Hematopoietic multipotent progenitor cell treated with erythropoietin and hydrocortisone succinate and interleukin-3 and kit ligand, for 17 days (in vitro differentiated cells): ENCODE measurements around the gene PYGB.
"Not testable (repeated sequence)": the region's sequence is repeated elsewhere in the genome, so short reads cannot be mapped to it uniquely, and the experiment has no call there.

Source experiments
- DNase-seq: peaks from one replicate; pipeline ENCODE4 v3.0.0-alpha.2; 2015; ENCODE audit warnings: low spot score

PYGB gene

GRCh38 chr20:25230166-25230831 is 17.6 kb upstream of the PYGB start:
- DNase-seq: no peak

- DNase-seq: no peak
Measured at GRCh38 chr20:25233016-25233772, 14.7 kb upstream of the PYGB start.

- not testable (repeated sequence) for DNase-seq
Measured at GRCh38 chr20:25234009-25234849, 13.7 kb upstream of the PYGB start.

GRCh38 chr20:25236450-25237304 is 11.2 kb upstream of the PYGB start:
- DNase-seq: no peak

- DNase-seq: peak; percentile 47
Measured at GRCh38 chr20:25237610-25238318, 10.1 kb upstream of the PYGB start.

GRCh38 chr20:25238319-25239037 is 9.4 kb upstream of the PYGB start:
- no peak for DNase-seq

GRCh38 chr20:25239387-25240370 is 8.2 kb upstream of the PYGB start:
- no peak for DNase-seq

- DNase-seq: not testable (repeated sequence)
Measured at GRCh38 chr20:25240851-25241658, 6.8 kb upstream of the PYGB start.

- DNase-seq: not testable (repeated sequence)
Measured at GRCh38 chr20:25241659-25241955, 6.3 kb upstream of the PYGB start.

GRCh38 chr20:25242231-25242630 is 5.7 kb upstream of the PYGB start:
- no peak for DNase-seq

GRCh38 chr20:25243416-25243979 is 4.4 kb upstream of the PYGB start:
- no peak for DNase-seq

- no peak for DNase-seq
Measured at GRCh38 chr20:25244976-25245375, 2.9 kb upstream of the PYGB start.

GRCh38 chr20:25245461-25245860 is 2.4 kb upstream of the PYGB start:
- no peak for DNase-seq

GRCh38 chr20:25246182-25246999 is 1.5 kb upstream of the PYGB start:
- DNase-seq: no peak

- peak; percentile 31 for DNase-seq
Measured at GRCh38 chr20:25247000-25247517, 826 bp upstream of the PYGB start.

- no peak for DNase-seq
Measured at GRCh38 chr20:25247518-25247955, 348 bp upstream of the PYGB start.

GRCh38 chr20:25248786-25249172 is 894 bp downstream of the PYGB start:
- no peak for DNase-seq
